Upper lobe of left lung (tissue), 6 donors: ENCODE results near the gene RBM48. TPM values are rescaled to one million over a fixed set of nuclear protein-coding genes. Genes with fewer than 3 reads are reported as not detected.
"Not testable (repeated sequence)": the region's sequence is repeated elsewhere in the genome, so short reads cannot be mapped to it uniquely, and the experiment has no call there.

Source experiments
- ATAC-seq, 2 donors: fragments of 200-7000 bp; cut with Tn5 transposase; one replicate each; pipeline ENCODE4 v1.9.1; 2022; ENCODE audit warnings: mild to moderate bottlenecking in 2 of 2, moderate library complexity in 2 of 2; ENCODE audit not compliant: low FRiP score in 2 of 2
- DNase-seq, 2 donors: peaks; one replicate each; pipeline ENCODE4 v3.0.0-alpha.2; 2019 to 2020
- H3K27ac ChIP-seq, 4 donors: fragments of 200-600 bp; sonication (generic); one replicate each; pipeline ENCODE4 v1.5.1; 2016 to 2019
- H3K27me3 ChIP-seq, 4 donors: fragments of 200-600 bp; sonication (generic); one replicate each; pipeline ENCODE4 v1.5.1; 2017 to 2019
- H3K36me3 ChIP-seq, 4 donors: fragments of 200-600 bp; sonication (generic); one replicate each; pipeline ENCODE4 v1.5.1; 2016 to 2019
- H3K4me1 ChIP-seq, 4 donors: fragments of 200-600 bp; sonication (generic); one replicate each; pipeline ENCODE4 v1.5.1; 2018 to 2019
- H3K4me3 ChIP-seq, 4 donors: fragments of 200-600 bp; sonication (generic); one replicate each; pipeline ENCODE4 v1.5.1; 2017 to 2019; ENCODE audit warnings: mild to moderate bottlenecking in 2 of 4, moderate library complexity in 1 of 4
- H3K9me3 ChIP-seq, 4 donors: fragments of 200-600 bp; sonication (generic); one replicate each; pipeline ENCODE4 v1.5.1; 2018 to 2019
- CTCF ChIP-seq, 6 experiments: fragments of 450-650 bp in 4 of 6; fragments of 200-600 bp in 2 of 6; sonication (generic) in 2 of 6; IDR thresholded peaks; one replicate each; pipeline ENCODE4 v1.5.1; 2016 to 2019; ENCODE audit warnings: antibody characterized with exemption in 6 of 6
- EP300 ChIP-seq, 4 donors: sonication (generic); formaldehyde crosslinking; IDR thresholded peaks; one replicate each; pipeline ENCODE4 v1.5.1; 2017; ENCODE audit warnings: antibody characterized with exemption in 4 of 4, control low read depth in 2 of 4
- POLR2A ChIP-seq, 4 donors: fragments of 450-650 bp; IDR thresholded peaks; one replicate each; pipeline ENCODE4 v1.5.1; 2016 to 2017; ENCODE audit warnings: antibody characterized with exemption in 4 of 4, mild to moderate bottlenecking in 2 of 4
- POLR2AphosphoS5 ChIP-seq, 2 donors: sonication (generic); formaldehyde crosslinking; IDR thresholded peaks; one replicate each; pipeline ENCODE4 v1.5.1; 2017; ENCODE audit warnings: antibody characterized with exemption in 2 of 2
- WGBS, 2 donors: methylation state at CpG; one replicate each; pipeline ENCODE4 v1.1.5; 2017 to 2018; 5-methylcytosine and 5-hydroxymethylcytosine counted together
- total RNA-seq, 6 donors: library from RNA; depleted of rRNA in 4 of 6; stranded (reverse); fragments of >200 nt in 4 of 6; gene quantifications; one replicate each; pipeline versions ENCODE4 v1.1.0 to v1.2.1, GENCODE V29; 2016 to 2021
- donor health status: DM: no; HTN: no; CAD: no; lungs with moderate emphysema.
- donor health status: DM: no; HTN: yes; CAD: no; lungs with severe emphysema.

RBM48 gene
- total RNA-seq, 6 donors from 2014 or later = 3.7 to 17.9 (median 10.9) TPM

- Histone ChIP-seq H3K4me3 (no peak overlapping the region), H3K9me3 (no peaks in the 10 kb centered on the region), H3K27ac (no peak overlapping the region), H3K4me1 (peaks cover under 1 to 5% (median 3%) of the 10 kb centered on the region in 4 donors), H3K36me3 (peaks cover 31 to 92% (median 69%) of the 10 kb centered on the region in 4 donors), H3K27me3 (no peaks in the 10 kb centered on the region)
- DNase-seq = no peak
- ATAC-seq = no peak
- WGBS, 2 donors = 96% methylated on average over 9 of the region's 9 CpGs
- TF ChIP-seq CTCF (IDR thresholded peaks at IDR 0.05) (no peak), EP300 (IDR thresholded peaks at IDR 0.05) (no peak), POLR2A (IDR thresholded peaks at IDR 0.05) (no peak), POLR2AphosphoS5 (IDR thresholded peaks at IDR 0.05) (no peak)
Measured at GRCh38 chr7:92534572-92534971, 6.0 kb downstream of the RBM48 start.

- not testable (repeated sequence) for H3K4me3 ChIP-seq, H3K27ac ChIP-seq, ATAC-seq, DNase-seq, H3K27me3 ChIP-seq, H3K9me3 ChIP-seq, H3K4me1 ChIP-seq
- WGBS, 2 donors = 87 to 91% methylated on average over 3 of the region's 3 CpGs
- peaks cover 3 to 16% (median 7%) of the 10 kb centered on the region in 4 donors for H3K36me3 ChIP-seq
Measured at GRCh38 chr7:92543542-92543941, 14.9 kb downstream of the RBM48 start.

- DNase-seq = peak in 1 of 2 donors; percentile 69
- not testable (repeated sequence) for H3K27me3 ChIP-seq, H3K9me3 ChIP-seq, H3K36me3 ChIP-seq, H3K27ac ChIP-seq, H3K4me1 ChIP-seq, ATAC-seq, H3K4me3 ChIP-seq
- WGBS, 2 donors = 92 to 97% methylated on average over 13 to 21 of the region's 30 CpGs
Measured at GRCh38 chr7:92545116-92545515, 16.5 kb downstream of the RBM48 start.

GRCh38 chr7:92546856-92547497 lies 18.4 kb downstream of the RBM48 start:
- peak in 1 of 2 donors; percentile 66 for DNase-seq
- 92% methylated on average over 9 to 16 of the region's 17 CpGs for WGBS, 2 donors
- no peaks in the 10 kb centered on the region for H3K27me3 ChIP-seq
- no peak overlapping the region for H3K4me3 ChIP-seq
- H3K4me1 ChIP-seq = no peaks in the 10 kb centered on the region
- H3K9me3 ChIP-seq = no peaks in the 10 kb centered on the region
- no peaks in the 10 kb centered on the region for H3K36me3 ChIP-seq
- TF ChIP-seq EP300 (IDR thresholded peaks at IDR 0.05) (no peak), CTCF (IDR thresholded peaks at IDR 0.05) (no peak), POLR2AphosphoS5 (IDR thresholded peaks at IDR 0.05) (no peak), POLR2A (IDR thresholded peaks at IDR 0.05) (no peak)
- peak in 1 of 2 donors; percentile 22 for ATAC-seq
- H3K27ac ChIP-seq = no peak overlapping the region

- WGBS, 2 donors = 96 to 98% methylated on average over 4 to 5 of the region's 6 CpGs
- H3K27me3 ChIP-seq = no peaks in the 10 kb centered on the region
- H3K27ac ChIP-seq = no peak overlapping the region
- TF ChIP-seq POLR2A (IDR thresholded peaks at IDR 0.05) (no peak), CTCF (IDR thresholded peaks at IDR 0.05) (no peak)
- no peaks in the 10 kb centered on the region for H3K9me3 ChIP-seq
- DNase-seq (no peak), ATAC-seq (peak in 1 of 2 donors; percentile 30)
- no peak overlapping the region for H3K4me3 ChIP-seq
- no peaks in the 10 kb centered on the region for H3K4me1 ChIP-seq
- no peaks in the 10 kb centered on the region for H3K36me3 ChIP-seq
Measured at GRCh38 chr7:92547579-92547978, 19.0 kb downstream of the RBM48 start.

GRCh38 chr7:92550194-92550593 lies 21.6 kb downstream of the RBM48 start:
- Histone ChIP-seq H3K4me3 (no peak overlapping the region), H3K4me1 (no peaks in the 10 kb centered on the region), H3K27ac (no peak overlapping the region), H3K27me3 (no peaks in the 10 kb centered on the region), H3K9me3 (no peaks in the 10 kb centered on the region), H3K36me3 (no peaks in the 10 kb centered on the region)
- WGBS, 2 donors = 58 to 63% methylated on average over 4 of the region's 4 CpGs
- no peak for DNase-seq
- no peak for TF ChIP-seq CTCF (IDR thresholded peaks at IDR 0.05)
- TF ChIP-seq EP300 (IDR thresholded peaks at IDR 0.05) = no peak
- no peak for TF ChIP-seq POLR2A (IDR thresholded peaks at IDR 0.05)
- no peak for TF ChIP-seq POLR2AphosphoS5 (IDR thresholded peaks at IDR 0.05)
- no peak for ATAC-seq
